ENCODE results near the gene PMPCA.

Gene PMPCA

DNA sequence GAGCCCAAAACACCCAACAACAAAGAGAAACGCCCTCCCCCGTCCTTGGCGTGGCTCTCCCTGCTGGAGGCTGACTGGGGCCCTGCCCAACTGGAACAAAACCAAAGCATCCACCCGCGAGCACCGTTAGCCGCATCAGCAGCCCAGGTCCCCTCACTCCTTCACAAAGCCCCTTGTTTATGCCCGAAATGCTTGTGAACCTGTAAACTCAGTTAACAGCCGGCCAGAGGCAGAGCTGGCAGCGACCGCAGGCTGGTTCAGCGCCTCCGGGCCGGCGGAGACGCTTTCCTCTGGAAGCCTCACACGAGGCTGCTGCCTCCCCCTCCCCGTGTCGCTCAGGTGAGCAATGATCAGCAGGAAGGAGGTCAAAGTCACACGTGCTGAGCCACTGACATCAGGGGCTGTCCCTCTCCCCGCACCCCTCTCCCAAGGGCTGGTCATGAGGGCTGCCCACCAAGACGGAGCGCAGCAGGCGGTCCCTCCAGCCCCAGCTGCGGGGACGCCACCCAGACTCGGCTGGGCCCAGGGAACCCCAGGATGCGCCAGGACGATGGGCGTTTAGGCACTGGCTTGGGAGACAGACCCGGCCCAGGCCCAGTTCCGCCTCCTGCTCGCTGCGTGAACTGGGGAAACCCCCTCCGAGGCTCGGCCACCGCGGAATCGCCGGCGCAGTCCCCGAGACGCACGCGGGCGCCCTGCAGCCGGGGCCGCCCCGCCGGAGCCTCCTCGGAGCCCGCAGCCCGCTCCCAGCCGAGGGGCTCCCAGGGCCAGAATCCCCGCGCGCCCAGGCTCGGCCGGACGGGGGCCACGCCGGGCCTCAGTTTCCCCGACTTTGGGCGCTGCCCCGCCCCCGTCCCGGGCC is 11.1 kb upstream of the PMPCA start:
- peak; percentile 23 for DNase-seq (ENCODE audit: low read depth)
- TF ChIP-seq, protein P1, sequence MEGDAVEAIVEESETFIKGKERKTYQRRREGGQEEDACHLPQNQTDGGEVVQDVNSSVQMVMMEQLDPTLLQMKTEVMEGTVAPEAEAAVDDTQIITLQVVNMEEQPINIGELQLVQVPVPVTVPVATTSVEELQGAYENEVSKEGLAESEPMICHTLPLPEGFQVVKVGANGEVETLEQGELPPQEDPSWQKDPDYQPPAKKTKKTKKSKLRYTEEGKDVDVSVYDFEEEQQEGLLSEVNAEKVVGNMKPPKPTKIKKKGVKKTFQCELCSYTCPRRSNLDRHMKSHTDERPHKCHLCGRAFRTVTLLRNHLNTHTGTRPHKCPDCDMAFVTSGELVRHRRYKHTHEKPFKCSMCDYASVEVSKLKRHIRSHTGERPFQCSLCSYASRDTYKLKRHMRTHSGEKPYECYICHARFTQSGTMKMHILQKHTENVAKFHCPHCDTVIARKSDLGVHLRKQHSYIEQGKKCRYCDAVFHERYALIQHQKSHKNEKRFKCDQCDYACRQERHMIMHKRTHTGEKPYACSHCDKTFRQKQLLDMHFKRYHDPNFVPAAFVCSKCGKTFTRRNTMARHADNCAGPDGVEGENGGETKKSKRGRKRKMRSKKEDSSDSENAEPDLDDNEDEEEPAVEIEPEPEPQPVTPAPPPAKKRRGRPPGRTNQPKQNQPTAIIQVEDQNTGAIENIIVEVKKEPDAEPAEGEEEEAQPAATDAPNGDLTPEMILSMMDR (conservative IDR thresholded peaks at IDR 0.05; ENCODE audit: control insufficient read depth, insufficient read depth, low read depth, low read length): no peak
- peak overlapping the region; percentile 79 for H3K4me3 ChIP-seq (ENCODE audit: control insufficient read depth, low read depth, low read length)

- peak; percentile 74 for DNase-seq (ENCODE audit: low read depth)
- peak within 1 kb of the TSS; percentile 79 for H3K4me3 ChIP-seq (ENCODE audit: control insufficient read depth, low read depth, low read length)
- TF ChIP-seq, protein P1 (conservative IDR thresholded peaks at IDR 0.05; ENCODE audit: control insufficient read depth, insufficient read depth, low read depth, low read length): no peak
These were observed 10.2 kb upstream of the PMPCA start, which contains the start of gene SNAPC4 for GRCh38 chr9:136400038-136400834. Gene SNAPC4 (minus strand): TSS chr9:136400170. CDS start chr9:136398428, 1,742 bp downstream.

DNA sequence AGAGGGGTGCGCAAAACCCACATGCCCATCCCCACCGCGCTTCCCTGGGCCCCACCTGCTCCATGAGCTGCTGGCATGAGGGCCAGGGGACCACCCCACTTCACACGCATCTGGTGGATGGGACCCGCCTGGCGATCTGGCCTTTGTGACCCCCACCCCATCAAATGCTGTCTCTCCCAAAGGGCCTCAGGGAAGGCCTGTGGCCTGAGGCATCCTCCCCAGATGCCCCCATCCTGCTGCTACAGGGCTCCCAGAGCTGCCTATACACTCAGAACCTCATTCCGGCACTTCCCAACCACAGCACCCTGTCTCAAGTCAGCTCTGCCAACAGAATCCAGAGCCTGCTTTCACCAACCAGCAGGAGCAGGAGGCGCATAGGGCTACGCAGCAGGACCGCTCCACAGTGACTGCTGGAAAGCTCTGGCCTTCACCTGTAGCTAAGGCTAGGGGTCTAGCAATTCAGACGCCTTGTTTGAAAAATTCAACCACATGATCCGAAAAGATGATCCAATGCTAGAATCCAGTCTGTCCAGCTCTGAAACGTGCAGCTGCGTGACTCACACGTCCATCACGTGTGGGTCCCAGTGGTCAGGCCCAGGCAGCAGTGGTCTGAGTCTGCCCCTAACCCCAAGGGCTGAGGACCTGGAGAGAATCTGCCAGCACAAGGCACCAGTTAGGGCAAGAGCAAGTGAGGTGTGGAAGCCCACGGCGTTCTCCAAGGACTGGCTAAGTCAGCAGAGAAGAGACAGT is 9.1 kb upstream of the PMPCA start:
- H3K4me3 ChIP-seq (ENCODE audit: control insufficient read depth, low read depth, low read length): no peak overlapping the region
- DNase-seq (ENCODE audit: low read depth): peak; percentile 50
- TF ChIP-seq, protein P1 (conservative IDR thresholded peaks at IDR 0.05; ENCODE audit: control insufficient read depth, insufficient read depth, low read depth, low read length): no peak

GRCh38 chr9:136402067-136402466 is 8.4 kb upstream of the PMPCA start:
- TF ChIP-seq, protein P1 (conservative IDR thresholded peaks at IDR 0.05; ENCODE audit: control insufficient read depth, insufficient read depth, low read depth, low read length): no peak
- no peak for DNase-seq (ENCODE audit: low read depth)
- no peak overlapping the region for H3K4me3 ChIP-seq (ENCODE audit: control insufficient read depth, low read depth, low read length)

DNA sequence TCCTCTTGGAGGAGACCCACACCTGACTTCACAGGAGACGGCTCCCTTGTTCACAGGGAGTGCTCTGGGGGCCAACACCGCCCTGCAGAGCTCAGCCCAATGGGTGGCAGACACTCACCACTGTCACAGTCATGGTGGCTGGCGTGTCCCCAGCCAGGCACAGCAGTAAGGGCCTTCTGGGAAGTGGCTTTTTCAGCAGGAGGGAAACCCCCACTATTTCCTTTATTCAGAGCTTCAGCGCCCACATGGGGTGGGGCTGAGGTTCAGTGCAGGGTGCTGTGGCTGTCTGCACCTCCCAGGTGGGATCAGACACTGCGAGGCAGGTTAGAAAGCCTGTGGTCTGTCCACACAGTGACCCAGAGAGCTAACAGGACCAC is 6.9 kb upstream of the PMPCA start:
- TF ChIP-seq, protein P1 (conservative IDR thresholded peaks at IDR 0.05; ENCODE audit: control insufficient read depth, insufficient read depth, low read depth, low read length): no peak
- H3K4me3 ChIP-seq (ENCODE audit: control insufficient read depth, low read depth, low read length): no peak overlapping the region
- DNase-seq (ENCODE audit: low read depth): no peak

All from fibroblast of mammary gland (primary cell).